GM21786 (cell line): ENCODE measurements around the gene YEATS2.

Source experiments
- ATAC-seq: cut with Tn5 transposase; IDR thresholded peaks from one replicate; pipeline ENCODE4 v1.9.1; 2021; ENCODE audit not compliant: unreplicated experiment

Gene YEATS2

GRCh38 chr3:183828538-183828870 lies 130.9 kb downstream of the YEATS2 start:
- ATAC-seq: no peak

- ATAC-seq: no peak
Measured at GRCh38 chr3:183829466-183829865, 131.9 kb downstream of the YEATS2 start.

GRCh38 chr3:183830187-183830586 lies 132.6 kb downstream of the YEATS2 start:
- no peak for ATAC-seq

- ATAC-seq: no peak
Measured at GRCh38 chr3:183833516-183833915, 135.9 kb downstream of the YEATS2 start.

GRCh38 chr3:183837390-183837789 lies 139.8 kb downstream of the YEATS2 start:
- no peak for ATAC-seq

- no peak for ATAC-seq
Measured at GRCh38 chr3:183837894-183838293, 140.3 kb downstream of the YEATS2 start.

GRCh38 chr3:183839751-183840150 lies 142.2 kb downstream of the YEATS2 start:
- ATAC-seq: no peak

GRCh38 chr3:183844606-183845005 lies 147.0 kb downstream of the YEATS2 start:
- ATAC-seq: no peak

- ATAC-seq: no peak
Measured at GRCh38 chr3:183845090-183845489, 147.5 kb downstream of the YEATS2 start.

- ATAC-seq: no peak
Measured at GRCh38 chr3:183845608-183846288, 148.2 kb downstream of the YEATS2 start.

GRCh38 chr3:183854318-183855035 lies 156.9 kb downstream of the YEATS2 start:
- ATAC-seq: no peak

GRCh38 chr3:183857863-183858262 lies 160.3 kb downstream of the YEATS2 start:
- ATAC-seq: no peak
